Sigmoid colon (tissue), 7 donors: Measurements from ENCODE around the gene GAB2. TPM values are rescaled to one million over a fixed set of nuclear protein-coding genes. Genes with fewer than 3 reads are reported as not detected.
A peak's percentile ranks its signal among the peaks of the same experiment; 100 is the strongest.

Experiments used
- DNase-seq: peaks from one replicate; pipeline ENCODE4 v3.0.0-alpha.2; 2019
- H3K27ac ChIP-seq, 4 donors: fragments of 200-600 bp; sonication (generic); one replicate each; pipeline ENCODE4 v1.5.1; 2016 to 2019; ENCODE audit warnings: mild to moderate bottlenecking in 1 of 4
- H3K27me3 ChIP-seq, 3 donors: fragments of 200-600 bp; sonication (generic); one replicate each; pipeline ENCODE4 v1.5.1; 2019; ENCODE audit warnings: mild to moderate bottlenecking in 1 of 3
- H3K36me3 ChIP-seq, 4 donors: fragments of 200-600 bp; sonication (generic); one replicate each; pipeline ENCODE4 v1.5.1; 2016 to 2019
- H3K4me1 ChIP-seq, 4 donors: fragments of 200-600 bp; sonication (generic); one replicate each; pipeline ENCODE4 v1.5.1; 2017 to 2019
- H3K4me3 ChIP-seq, 4 donors: fragments of 200-600 bp; sonication (generic); one replicate each; pipeline ENCODE4 v1.5.1; 2017 to 2019; ENCODE audit warnings: mild to moderate bottlenecking in 2 of 4, moderate library complexity in 1 of 4
- H3K9me3 ChIP-seq, 4 donors: fragments of 200-600 bp in 3 of 4; sonication (generic) in 3 of 4; one replicate each; pipeline versions ENCODE4 v1.5.1 to v1.6.1; 2013 to 2019
- EP300 ChIP-seq, 4 donors: sonication (generic); formaldehyde crosslinking; IDR thresholded peaks; one replicate each; pipeline ENCODE4 v1.6.1; 2017; ENCODE audit warnings: antibody characterized with exemption in 4 of 4
- POLR2A ChIP-seq, 2 donors: fragments of 450-650 bp; IDR thresholded peaks; one replicate each; pipeline ENCODE4 v1.6.1; 2016; ENCODE audit warnings: antibody characterized with exemption in 2 of 2, mild to moderate bottlenecking in 2 of 2, moderate library complexity in 2 of 2
- POLR2AphosphoS5 ChIP-seq, 4 donors: sonication (generic); formaldehyde crosslinking; IDR thresholded peaks; one replicate each; pipeline ENCODE4 v1.6.1; 2017; ENCODE audit warnings: antibody characterized with exemption in 4 of 4
- WGBS, 2 donors: extraction: QIAGEN DNeasy Blood & Tissue Kit; methylation state at CpG; one replicate each; pipeline ENCODE4 v1.1.7; 2013; 5-methylcytosine and 5-hydroxymethylcytosine counted together
- intact Hi-C: fragments of 100-400 bp; cut with DNase I; formaldehyde crosslinking; loops from one replicate; pipeline ENCODE4 v1.15.1; 2023
- polyA plus RNA-seq, 3 donors: library from polyadenylated mRNA; stranded (reverse); fragments of 200-250 nt; gene quantifications; one replicate each; pipeline ENCODE4 v1.2.3, GENCODE V29; 2013
- total RNA-seq, 4 donors: library from RNA; depleted of rRNA; stranded (reverse); fragments of >200 nt; gene quantifications; one replicate each; pipeline ENCODE4 v1.1.0, GENCODE V29; 2016
- TF ChIP-seq, protein P1 (sequence below), 4 experiments: fragments of 450-650 bp in 3 of 4; fragments of 200-600 bp in 1 of 4; IDR thresholded peaks; one replicate each; pipeline ENCODE4 v1.5.1; 2016 to 2019; ENCODE audit warnings: antibody characterized with exemption in 4 of 4, mild to moderate bottlenecking in 3 of 4, moderate library complexity in 2 of 4
- donor health status: healthy with polysubstance abuse.
- donor health status: Bipolar disorder and iron deficiency.
- donor health status: healthy.

Gene GAB2
- total and polyA plus RNA-seq, 7 donors, result 10.8 to 23.5 (median 13.6) TPM

DNA sequence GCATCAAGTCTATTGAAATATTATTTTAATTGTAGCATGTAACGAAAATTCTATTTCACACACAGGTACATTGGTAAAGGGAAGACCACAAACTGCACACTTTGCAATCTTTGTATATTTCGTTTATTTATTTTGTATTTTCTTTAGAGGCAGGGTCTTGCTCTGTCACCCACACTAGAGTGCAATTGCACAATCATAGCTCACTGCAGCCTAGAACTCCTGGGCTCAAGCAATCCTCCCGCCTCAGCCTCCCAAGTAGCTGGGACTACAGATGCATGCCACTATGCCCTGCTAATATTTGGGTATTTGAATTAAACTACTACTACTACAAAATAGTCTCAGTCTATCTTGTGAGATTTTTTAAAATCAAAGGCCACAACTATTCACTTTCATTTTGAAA lies 42.7 kb downstream of the GAB2 start:
- 93 to 94% methylated on average over 3 of the region's 3 CpGs for WGBS, 2 donors
- TF ChIP-seq POLR2A (IDR thresholded peaks at IDR 0.05) (no peak), POLR2AphosphoS5 (IDR thresholded peaks at IDR 0.05) (no peak), EP300 (IDR thresholded peaks at IDR 0.05) (no peak)
- TF ChIP-seq, protein P1, sequence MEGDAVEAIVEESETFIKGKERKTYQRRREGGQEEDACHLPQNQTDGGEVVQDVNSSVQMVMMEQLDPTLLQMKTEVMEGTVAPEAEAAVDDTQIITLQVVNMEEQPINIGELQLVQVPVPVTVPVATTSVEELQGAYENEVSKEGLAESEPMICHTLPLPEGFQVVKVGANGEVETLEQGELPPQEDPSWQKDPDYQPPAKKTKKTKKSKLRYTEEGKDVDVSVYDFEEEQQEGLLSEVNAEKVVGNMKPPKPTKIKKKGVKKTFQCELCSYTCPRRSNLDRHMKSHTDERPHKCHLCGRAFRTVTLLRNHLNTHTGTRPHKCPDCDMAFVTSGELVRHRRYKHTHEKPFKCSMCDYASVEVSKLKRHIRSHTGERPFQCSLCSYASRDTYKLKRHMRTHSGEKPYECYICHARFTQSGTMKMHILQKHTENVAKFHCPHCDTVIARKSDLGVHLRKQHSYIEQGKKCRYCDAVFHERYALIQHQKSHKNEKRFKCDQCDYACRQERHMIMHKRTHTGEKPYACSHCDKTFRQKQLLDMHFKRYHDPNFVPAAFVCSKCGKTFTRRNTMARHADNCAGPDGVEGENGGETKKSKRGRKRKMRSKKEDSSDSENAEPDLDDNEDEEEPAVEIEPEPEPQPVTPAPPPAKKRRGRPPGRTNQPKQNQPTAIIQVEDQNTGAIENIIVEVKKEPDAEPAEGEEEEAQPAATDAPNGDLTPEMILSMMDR (IDR thresholded peaks at IDR 0.05), result no peak
- Histone ChIP-seq H3K27me3 (no peaks in the 10 kb centered on the region), H3K4me1 (peaks cover 0 to 13% (median 4%) of the 10 kb centered on the region in 4 donors), H3K36me3 (no peaks in the 10 kb centered on the region), H3K4me3 (no peak overlapping the region), H3K9me3 (no peaks in the 10 kb centered on the region), H3K27ac (no peak overlapping the region)
- intact Hi-C loops, result no loop called here
- DNase-seq, result no peak

DNA sequence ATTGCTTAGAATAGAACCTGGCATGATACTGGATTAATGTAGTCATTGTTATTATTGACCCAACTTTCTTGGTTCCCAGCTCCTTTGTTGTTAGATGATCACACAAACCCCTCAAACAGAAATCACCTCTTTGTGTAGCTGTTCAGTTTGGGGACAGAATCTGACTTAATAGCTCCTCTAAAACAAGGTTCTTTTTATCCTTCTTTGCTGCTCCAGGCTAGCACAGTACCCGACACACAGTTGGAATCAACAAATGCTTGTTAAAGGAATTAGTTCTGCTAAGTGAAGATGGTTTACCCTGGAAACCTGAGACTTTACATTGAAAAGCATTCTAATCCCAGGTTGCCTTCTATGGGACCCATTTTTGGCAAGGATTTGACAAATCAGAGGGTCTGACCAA lies 43.9 kb downstream of the GAB2 start:
- 80 to 92% methylated on average over 1 of the region's 1 CpG for WGBS, 2 donors
- Histone ChIP-seq H3K4me1 (peaks cover 0 to 13% (median 4%) of the 10 kb centered on the region in 4 donors), H3K9me3 (no peaks in the 10 kb centered on the region), H3K4me3 (no peak overlapping the region), H3K27ac (no peak overlapping the region), H3K36me3 (no peaks in the 10 kb centered on the region), H3K27me3 (no peaks in the 10 kb centered on the region)
- TF ChIP-seq POLR2A (IDR thresholded peaks at IDR 0.05) (no peak), POLR2AphosphoS5 (IDR thresholded peaks at IDR 0.05) (no peak), EP300 (IDR thresholded peaks at IDR 0.05) (no peak)
- TF ChIP-seq, protein P1 (IDR thresholded peaks at IDR 0.05), result no peak
- DNase-seq, result no peak
- intact Hi-C loops, result no loop called here

DNA sequence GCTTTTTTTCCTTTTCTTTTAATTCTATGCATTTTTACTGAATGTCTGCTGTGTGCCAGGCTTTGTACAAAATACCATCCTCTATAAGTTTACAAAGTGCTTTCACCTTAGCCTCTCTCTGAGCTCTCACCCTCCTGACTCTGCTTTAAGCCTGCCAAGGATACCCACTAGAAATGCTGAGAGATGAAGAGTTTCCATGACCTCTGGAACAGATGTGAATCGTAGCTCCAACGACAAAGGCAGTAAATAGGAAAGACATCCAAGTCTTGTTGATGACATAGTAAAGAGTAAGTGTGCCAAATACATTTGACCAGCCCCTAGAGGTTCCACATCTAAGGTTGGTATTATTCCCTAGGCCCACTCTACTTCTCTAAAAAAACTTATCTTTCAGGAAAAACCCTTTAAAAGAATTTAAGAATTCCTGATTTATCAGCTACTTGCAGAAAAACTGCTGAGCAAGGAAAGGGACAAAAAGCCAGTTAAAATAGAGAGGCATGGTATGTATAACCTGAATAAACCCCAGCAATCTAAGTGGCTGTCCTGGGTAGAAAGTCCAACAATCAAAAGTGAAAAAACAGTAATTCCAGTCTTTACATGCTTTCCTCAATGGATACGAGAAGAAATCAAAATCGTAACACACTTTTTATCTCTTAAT lies 45.4 kb downstream of the GAB2 start:
- TF ChIP-seq, protein P1 (IDR thresholded peaks at IDR 0.05), result no peak
- no peak for TF ChIP-seq EP300 (IDR thresholded peaks at IDR 0.05)
- no peak for TF ChIP-seq POLR2AphosphoS5 (IDR thresholded peaks at IDR 0.05)
- no peak for TF ChIP-seq POLR2A (IDR thresholded peaks at IDR 0.05)
- Histone ChIP-seq H3K4me1 (peaks cover 0 to 13% (median 4%) of the 10 kb centered on the region in 4 donors), H3K27ac (peak overlapping the region in 1 of 4 donors; percentile 1), H3K9me3 (no peaks in the 10 kb centered on the region), H3K4me3 (no peak overlapping the region), H3K36me3 (no peaks in the 10 kb centered on the region), H3K27me3 (no peaks in the 10 kb centered on the region)
- DNase-seq, result no peak
- WGBS, 2 donors, result 52 to 76% methylated on average over 4 of the region's 4 CpGs
- intact Hi-C loops, result no loop called here

DNA sequence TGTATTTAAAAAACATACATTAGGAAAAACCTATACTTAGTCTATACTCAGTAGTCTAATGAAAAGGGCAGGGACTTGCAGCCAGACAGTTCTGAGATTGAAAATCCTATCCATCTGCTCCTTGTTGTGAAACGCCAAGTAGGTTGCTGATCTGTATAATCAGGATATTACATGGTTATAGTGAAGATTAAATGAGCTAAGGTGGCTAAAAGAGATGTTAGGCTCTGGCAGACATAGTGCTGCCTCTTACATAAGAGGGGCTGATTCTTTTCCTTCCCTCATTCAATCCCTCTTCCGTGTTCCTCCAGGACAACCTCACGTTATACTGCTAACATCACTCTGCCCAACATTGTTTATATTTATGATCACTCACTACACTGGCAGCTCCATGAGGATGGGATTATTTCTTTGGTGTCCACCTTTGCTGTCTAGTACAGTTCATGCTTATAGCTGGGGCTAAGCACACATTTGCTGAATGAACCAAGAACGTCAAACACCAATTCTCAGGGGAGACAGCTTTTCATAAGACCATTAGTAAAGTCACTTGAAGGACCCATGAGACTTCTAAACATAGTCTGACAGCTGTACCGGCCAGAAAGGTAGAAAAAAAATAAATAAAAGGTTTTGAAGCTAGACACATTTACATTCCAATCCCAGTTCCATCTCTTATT lies 46.3 kb downstream of the GAB2 start:
- TF ChIP-seq POLR2A (IDR thresholded peaks at IDR 0.05) (no peak), POLR2AphosphoS5 (IDR thresholded peaks at IDR 0.05) (no peak), EP300 (IDR thresholded peaks at IDR 0.05) (no peak)
- TF ChIP-seq, protein P1 (IDR thresholded peaks at IDR 0.05), result no peak
- DNase-seq, result no peak
- Histone ChIP-seq H3K27me3 (no peaks in the 10 kb centered on the region), H3K27ac (peak overlapping the region in 1 of 4 donors; percentile 1), H3K4me1 (peaks cover 0 to 13% (median 4%) of the 10 kb centered on the region in 4 donors), H3K9me3 (no peaks in the 10 kb centered on the region), H3K36me3 (no peaks in the 10 kb centered on the region), H3K4me3 (no peak overlapping the region)
- 67 to 75% methylated on average over 5 of the region's 5 CpGs for WGBS, 2 donors
- intact Hi-C loops, result no loop called here
